HEK293 (cell line): ENCODE results near the gene RUSF1.
A peak's percentile ranks its signal among the peaks of the same experiment; 100 is the strongest.

Experiments used
- CTCF ChIA-PET: fragments of 350-600 bp; formaldehyde crosslinking; extraction: SDS; loops from one replicate; lab custom pipeline; 2021; ENCODE audit warnings: antibody characterized with exemption; lab: Yijun Ruan, JAX
- POLR2A ChIA-PET: fragments of 300-600 bp; formaldehyde crosslinking; extraction: SDS; loops from one replicate; lab custom pipeline; 2020; ENCODE audit warnings: antibody characterized with exemption, inconsistent platforms; lab: Yijun Ruan, JAX
- H3K27ac ChIP-seq: fragments of 200-500 bp; sonication (Bioruptor generic); 2 replicates; pipeline ENCODE4 v1.5.1; 2014; ENCODE audit warnings: low read depth, low read length, control low read depth, inconsistent platforms; ENCODE audit errors: extremely low read depth
- H3K36me3 ChIP-seq, 2 experiments: fragments of 200-500 bp in 1 of 2; sonication (Bioruptor generic) in 1 of 2; 1 replicate in 1 of 2; 2 replicates in 1 of 2; pipeline ENCODE4 v1.5.1; 2014 to 2017; ENCODE audit warnings: inconsistent platforms in 2 of 2, low read length in 2 of 2; ENCODE audit not compliant: control insufficient read depth in 2 of 2, insufficient read depth in 1 of 2
- H3K4me1 ChIP-seq: fragments of 200-500 bp; sonication (Bioruptor generic); 2 replicates; pipeline ENCODE4 v1.5.1; 2014; ENCODE audit warnings: mild to moderate bottlenecking, low read length, inconsistent platforms; ENCODE audit not compliant: control insufficient read depth, insufficient read depth
- H3K4me3 ChIP-seq: 2 replicates; pipeline ENCODE4 v1.5.1; 2011; ENCODE audit warnings: low read depth, mild to moderate bottlenecking, control low read depth, low read length, moderate library complexity
- H3K9me3 ChIP-seq: fragments of 200-500 bp; sonication (Bioruptor generic); 2 replicates; pipeline ENCODE4 v1.5.1; 2014; ENCODE audit warnings: low read depth, low read length, inconsistent platforms; ENCODE audit not compliant: control insufficient read depth, insufficient read depth
- IKZF3 ChIP-seq: fragments of 450-650 bp; IDR thresholded peaks from 2 replicates; pipeline ENCODE4 v1.5.0; 2018; ENCODE audit warnings: missing biosample characterization, mild to moderate bottlenecking, missing genetic modification characterization, moderate library complexity
- YY2 ChIP-seq: fragments of 450-650 bp; formaldehyde crosslinking; IDR thresholded peaks from 2 replicates; pipeline ENCODE4 v1.5.1; 2016; ENCODE audit warnings: missing biosample characterization, missing genetic modification characterization
- ZNF175 ChIP-seq: fragments of 450-650 bp; formaldehyde crosslinking; IDR thresholded peaks from 2 replicates; pipeline ENCODE4 v1.5.1; 2016; ENCODE audit warnings: missing biosample characterization, missing genetic modification characterization
- ZNF214 ChIP-seq: fragments of 450-650 bp; formaldehyde crosslinking; IDR thresholded peaks from 2 replicates; pipeline ENCODE4 v1.5.1; 2017; ENCODE audit warnings: missing biosample characterization, mild to moderate bottlenecking, missing genetic modification characterization, borderline replicate concordance
- ZNF24 ChIP-seq: fragments of 450-650 bp; formaldehyde crosslinking; IDR thresholded peaks from 2 replicates; pipeline ENCODE4 v1.5.1; 2016; ENCODE audit warnings: missing biosample characterization, missing genetic modification characterization
- ZNF248 ChIP-seq: fragments of 450-650 bp; formaldehyde crosslinking; IDR thresholded peaks from 2 replicates; pipeline ENCODE4 v1.5.1; 2017; ENCODE audit warnings: missing biosample characterization, missing genetic modification characterization
- ZNF324 ChIP-seq: fragments of 450-650 bp; formaldehyde crosslinking; IDR thresholded peaks from 2 replicates; pipeline ENCODE4 v1.5.1; 2016; ENCODE audit warnings: missing biosample characterization, missing genetic modification characterization
- ZNF350 ChIP-seq: fragments of 450-650 bp; formaldehyde crosslinking; IDR thresholded peaks from 2 replicates; pipeline ENCODE4 v1.5.0; 2017; ENCODE audit warnings: missing biosample characterization, mild to moderate bottlenecking, missing genetic modification characterization
- ZNF354C ChIP-seq: fragments of 450-650 bp; formaldehyde crosslinking; IDR thresholded peaks from 2 replicates; pipeline ENCODE4 v1.5.1; 2016; ENCODE audit warnings: missing biosample characterization, missing genetic modification characterization, low read depth, borderline replicate concordance
- ZNF394 ChIP-seq: fragments of 450-650 bp; formaldehyde crosslinking; IDR thresholded peaks from 2 replicates; pipeline ENCODE4 v1.5.1; 2016; ENCODE audit warnings: missing biosample characterization, missing genetic modification characterization, mild to moderate bottlenecking, moderate library complexity, borderline replicate concordance
- ZNF473 ChIP-seq: fragments of 450-650 bp; formaldehyde crosslinking; IDR thresholded peaks from 2 replicates; pipeline ENCODE4 v1.5.1; 2017; ENCODE audit warnings: missing biosample characterization, missing genetic modification characterization
- ZNF521 ChIP-seq: fragments of 450-650 bp; formaldehyde crosslinking; IDR thresholded peaks from 2 replicates; pipeline ENCODE4 v1.5.1; 2017; ENCODE audit warnings: missing biosample characterization, mild to moderate bottlenecking, missing genetic modification characterization
- ZNF558 ChIP-seq: fragments of 450-650 bp; formaldehyde crosslinking; IDR thresholded peaks from 2 replicates; pipeline ENCODE4 v1.5.1; 2016; ENCODE audit warnings: missing biosample characterization, missing genetic modification characterization
- ZNF561 ChIP-seq: fragments of 450-650 bp; IDR thresholded peaks from 2 replicates; pipeline ENCODE4 v1.5.1; 2018; ENCODE audit warnings: missing biosample characterization, missing genetic modification characterization, borderline replicate concordance
- ZNF707 ChIP-seq: fragments of 450-650 bp; formaldehyde crosslinking; IDR thresholded peaks from 2 replicates; pipeline ENCODE4 v1.5.1; 2016; ENCODE audit warnings: missing biosample characterization, missing genetic modification characterization
- ZSCAN16 ChIP-seq: fragments of 450-650 bp; formaldehyde crosslinking; IDR thresholded peaks from 2 replicates; pipeline ENCODE4 v1.5.1; 2016; ENCODE audit warnings: missing biosample characterization, missing genetic modification characterization
- ZSCAN23 ChIP-seq: fragments of 450-650 bp; formaldehyde crosslinking; IDR thresholded peaks from 2 replicates; pipeline ENCODE4 v1.5.1; 2016; ENCODE audit warnings: missing biosample characterization, missing genetic modification characterization
- TF ChIP-seq, protein P1 (sequence below): fragments of 450-650 bp; formaldehyde crosslinking; IDR thresholded peaks from 2 replicates; pipeline ENCODE4 v1.5.1; 2016; ENCODE audit warnings: missing biosample characterization, missing genetic modification characterization
- TF ChIP-seq, protein P2 (sequence below): fragments of 450-650 bp; formaldehyde crosslinking; IDR thresholded peaks from 2 replicates; pipeline ENCODE4 v1.5.1; 2016; ENCODE audit warnings: missing biosample characterization, missing genetic modification characterization, low read depth
- TF ChIP-seq, protein P3 (sequence below): fragments of 450-650 bp; formaldehyde crosslinking; IDR thresholded peaks from 2 replicates; pipeline ENCODE4 v1.5.1; 2017; ENCODE audit warnings: missing biosample characterization, mild to moderate bottlenecking, missing genetic modification characterization, moderate library complexity
- TF ChIP-seq, protein P4 (sequence below): fragments of 450-650 bp; formaldehyde crosslinking; IDR thresholded peaks from 2 replicates; pipeline ENCODE4 v1.5.1; 2017; ENCODE audit warnings: missing biosample characterization, missing genetic modification characterization
- TF ChIP-seq, protein P5 (sequence below): fragments of 450-650 bp; formaldehyde crosslinking; IDR thresholded peaks from 2 replicates; pipeline ENCODE4 v1.5.1; 2016; ENCODE audit warnings: missing biosample characterization, missing genetic modification characterization

RUSF1 gene

DNA sequence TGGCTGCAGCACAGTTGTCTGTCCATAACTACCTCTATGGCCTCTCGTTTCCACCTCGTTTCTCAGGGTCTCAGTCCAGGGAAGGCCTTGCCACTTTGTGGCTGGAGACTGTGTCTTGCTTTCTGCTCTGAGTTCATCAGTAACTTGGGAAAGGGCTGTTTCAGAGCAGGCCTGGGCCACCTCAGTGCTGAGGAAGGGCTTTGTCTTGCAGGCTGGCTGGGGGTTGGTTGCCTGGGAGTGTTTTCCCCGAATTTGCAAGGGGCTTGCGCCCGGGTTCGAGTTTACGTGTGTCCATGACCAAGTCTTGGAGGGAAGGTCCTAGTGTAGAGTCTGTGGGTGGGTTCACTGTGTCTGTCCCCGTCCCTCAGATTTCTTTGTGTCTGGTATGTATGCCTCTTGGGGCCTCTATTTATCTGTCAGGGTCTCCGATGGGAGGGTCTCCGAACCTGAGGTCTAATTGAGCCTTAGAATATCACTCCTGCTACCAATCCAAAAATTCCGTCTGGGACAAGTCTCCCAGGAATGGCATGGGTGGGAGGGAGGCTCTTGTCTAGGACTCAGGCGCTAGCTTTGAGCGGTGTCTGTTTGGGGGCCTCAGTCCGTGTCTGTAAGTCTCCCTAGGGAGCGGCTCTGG, 36.8 kb downstream of the RUSF1 start:
- TF ChIP-seq ZNF214 (tag by site-specific recombination), result no peak
- TF ChIP-seq, protein P1, sequence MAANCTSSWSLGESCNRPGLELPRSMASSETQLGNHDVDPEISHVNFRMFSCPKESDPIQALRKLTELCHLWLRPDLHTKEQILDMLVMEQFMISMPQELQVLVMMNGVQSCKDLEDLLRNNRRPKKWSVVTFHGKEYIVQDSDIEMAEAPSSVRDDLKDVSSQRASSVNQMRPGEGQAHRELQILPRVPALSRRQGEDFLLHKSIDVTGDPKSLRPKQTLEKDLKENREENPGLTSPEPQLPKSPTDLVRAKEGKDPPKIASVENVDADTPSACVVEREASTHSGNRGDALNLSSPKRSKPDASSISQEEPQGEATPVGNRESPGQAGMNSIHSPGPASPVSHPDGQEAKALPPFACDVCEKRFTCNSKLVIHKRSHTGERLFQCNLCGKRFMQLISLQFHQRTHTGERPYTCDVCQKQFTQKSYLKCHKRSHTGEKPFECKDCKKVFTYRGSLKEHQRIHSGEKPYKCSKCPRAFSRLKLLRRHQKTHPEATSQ (tag by site-specific recombination), result no peak
- TF ChIP-seq, protein P2, sequence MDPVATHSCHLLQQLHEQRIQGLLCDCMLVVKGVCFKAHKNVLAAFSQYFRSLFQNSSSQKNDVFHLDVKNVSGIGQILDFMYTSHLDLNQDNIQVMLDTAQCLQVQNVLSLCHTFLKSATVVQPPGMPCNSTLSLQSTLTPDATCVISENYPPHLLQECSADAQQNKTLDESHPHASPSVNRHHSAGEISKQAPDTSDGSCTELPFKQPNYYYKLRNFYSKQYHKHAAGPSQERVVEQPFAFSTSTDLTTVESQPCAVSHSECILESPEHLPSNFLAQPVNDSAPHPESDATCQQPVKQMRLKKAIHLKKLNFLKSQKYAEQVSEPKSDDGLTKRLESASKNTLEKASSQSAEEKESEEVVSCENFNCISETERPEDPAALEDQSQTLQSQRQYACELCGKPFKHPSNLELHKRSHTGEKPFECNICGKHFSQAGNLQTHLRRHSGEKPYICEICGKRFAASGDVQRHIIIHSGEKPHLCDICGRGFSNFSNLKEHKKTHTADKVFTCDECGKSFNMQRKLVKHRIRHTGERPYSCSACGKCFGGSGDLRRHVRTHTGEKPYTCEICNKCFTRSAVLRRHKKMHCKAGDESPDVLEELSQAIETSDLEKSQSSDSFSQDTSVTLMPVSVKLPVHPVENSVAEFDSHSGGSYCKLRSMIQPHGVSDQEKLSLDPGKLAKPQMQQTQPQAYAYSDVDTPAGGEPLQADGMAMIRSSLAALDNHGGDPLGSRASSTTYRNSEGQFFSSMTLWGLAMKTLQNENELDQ, result no peak
- no peak for TF ChIP-seq ZNF394
- TF ChIP-seq, protein P3, sequence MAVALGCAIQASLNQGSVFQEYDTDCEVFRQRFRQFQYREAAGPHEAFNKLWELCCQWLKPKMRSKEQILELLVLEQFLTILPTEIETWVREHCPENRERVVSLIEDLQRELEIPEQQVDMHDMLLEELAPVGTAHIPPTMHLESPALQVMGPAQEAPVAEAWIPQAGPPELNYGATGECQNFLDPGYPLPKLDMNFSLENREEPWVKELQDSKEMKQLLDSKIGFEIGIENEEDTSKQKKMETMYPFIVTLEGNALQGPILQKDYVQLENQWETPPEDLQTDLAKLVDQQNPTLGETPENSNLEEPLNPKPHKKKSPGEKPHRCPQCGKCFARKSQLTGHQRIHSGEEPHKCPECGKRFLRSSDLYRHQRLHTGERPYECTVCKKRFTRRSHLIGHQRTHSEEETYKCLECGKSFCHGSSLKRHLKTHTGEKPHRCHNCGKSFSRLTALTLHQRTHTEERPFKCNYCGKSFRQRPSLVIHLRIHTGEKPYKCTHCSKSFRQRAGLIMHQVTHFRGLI (tag by site-specific recombination), result no peak
- TF ChIP-seq ZNF354C (tag by site-specific recombination), result no peak
- no peak for TF ChIP-seq ZNF707
- peak; percentile 75 for TF ChIP-seq IKZF3 (tag by site-specific recombination)
- TF ChIP-seq ZNF175 (tag by site-specific recombination), result no peak
- TF ChIP-seq ZSCAN16, result no peak
- no peak for TF ChIP-seq YY2 (tag by site-specific recombination)
- no peak for TF ChIP-seq ZNF521 (tag by site-specific recombination)
- TF ChIP-seq, protein P4, sequence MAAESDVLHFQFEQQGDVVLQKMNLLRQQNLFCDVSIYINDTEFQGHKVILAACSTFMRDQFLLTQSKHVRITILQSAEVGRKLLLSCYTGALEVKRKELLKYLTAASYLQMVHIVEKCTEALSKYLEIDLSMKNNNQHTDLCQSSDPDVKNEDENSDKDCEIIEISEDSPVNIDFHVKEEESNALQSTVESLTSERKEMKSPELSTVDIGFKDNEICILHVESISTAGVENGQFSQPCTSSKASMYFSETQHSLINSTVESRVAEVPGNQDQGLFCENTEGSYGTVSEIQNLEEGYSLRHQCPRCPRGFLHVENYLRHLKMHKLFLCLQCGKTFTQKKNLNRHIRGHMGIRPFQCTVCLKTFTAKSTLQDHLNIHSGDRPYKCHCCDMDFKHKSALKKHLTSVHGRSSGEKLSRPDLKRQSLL (tag by site-specific recombination), result peak; percentile 52; the same call in 1 of the 2 replicates
- TF ChIP-seq ZSCAN23 (tag by site-specific recombination), result no peak
- TF ChIP-seq ZNF558 (tag by site-specific recombination), result no peak
- no peak for TF ChIP-seq ZNF561 (tag by site-specific recombination)
- Histone ChIP-seq H3K4me3 (peak overlapping the region; percentile 47), H3K9me3 (no peaks in the 10 kb centered on the region), H3K27ac (no peak overlapping the region), H3K36me3 (peaks cover 0 to 20% of the 10 kb centered on the region in 2 experiments; a peak in 1 of 3 replicates), H3K4me1 (no peaks in the 10 kb centered on the region)
- ChIA-PET POLR2A (interaction anchor here (0.7 to 1.2 kb wide), 2 partner anchors 11 to 12 kb away, joined by 3 read pairs; partner anchors contain the start of gene ARMC5), CTCF (no interaction called here)

DNA sequence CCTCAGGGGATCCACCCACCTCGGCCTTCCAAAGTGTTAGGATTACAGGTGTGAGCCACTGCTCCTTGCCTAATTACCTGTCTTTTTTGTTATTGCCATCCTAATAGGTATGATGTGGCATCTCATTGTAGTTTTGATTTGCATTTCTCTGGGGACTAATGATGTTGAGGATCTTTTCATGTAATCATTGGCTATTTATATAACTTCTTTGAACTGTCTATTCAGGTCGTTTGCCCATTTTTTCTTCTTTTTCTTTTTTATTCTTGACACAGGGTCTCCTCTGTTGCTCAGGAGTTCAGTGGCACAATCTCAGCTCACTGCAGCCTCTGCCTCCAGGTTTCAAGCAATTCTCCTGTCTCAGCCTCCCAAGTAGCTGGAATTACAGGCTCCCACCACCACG, 37.6 kb downstream of the RUSF1 start:
- no peak overlapping the region for H3K4me3 ChIP-seq
- ChIA-PET CTCF (interaction anchor here (1.1 kb wide), 1 partner anchor 10 kb away, joined by 5 read pairs; no protein-coding TSS in a partner anchor), POLR2A (no interaction called here)
- H3K4me1 ChIP-seq, result no peaks in the 10 kb centered on the region
- TF ChIP-seq ZNF248 (no peak), ZNF473 (tag by site-specific recombination) (no peak), ZNF350 (tag by site-specific recombination) (no peak), ZNF324 (no peak), ZNF24 (tag by site-specific recombination) (no peak)
- TF ChIP-seq, protein P4 (tag by site-specific recombination), result no peak
- TF ChIP-seq, protein P5, sequence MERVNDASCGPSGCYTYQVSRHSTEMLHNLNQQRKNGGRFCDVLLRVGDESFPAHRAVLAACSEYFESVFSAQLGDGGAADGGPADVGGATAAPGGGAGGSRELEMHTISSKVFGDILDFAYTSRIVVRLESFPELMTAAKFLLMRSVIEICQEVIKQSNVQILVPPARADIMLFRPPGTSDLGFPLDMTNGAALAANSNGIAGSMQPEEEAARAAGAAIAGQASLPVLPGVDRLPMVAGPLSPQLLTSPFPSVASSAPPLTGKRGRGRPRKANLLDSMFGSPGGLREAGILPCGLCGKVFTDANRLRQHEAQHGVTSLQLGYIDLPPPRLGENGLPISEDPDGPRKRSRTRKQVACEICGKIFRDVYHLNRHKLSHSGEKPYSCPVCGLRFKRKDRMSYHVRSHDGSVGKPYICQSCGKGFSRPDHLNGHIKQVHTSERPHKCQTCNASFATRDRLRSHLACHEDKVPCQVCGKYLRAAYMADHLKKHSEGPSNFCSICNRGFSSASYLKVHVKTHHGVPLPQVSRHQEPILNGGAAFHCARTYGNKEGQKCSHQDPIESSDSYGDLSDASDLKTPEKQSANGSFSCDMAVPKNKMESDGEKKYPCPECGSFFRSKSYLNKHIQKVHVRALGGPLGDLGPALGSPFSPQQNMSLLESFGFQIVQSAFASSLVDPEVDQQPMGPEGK (tag by site-specific recombination), result no peak
- no peak overlapping the region for H3K27ac ChIP-seq
- no peaks in the 10 kb centered on the region for H3K9me3 ChIP-seq
- peaks cover 0 to 26% of the 10 kb centered on the region in 2 experiments; a peak in 1 of 3 replicates for H3K36me3 ChIP-seq
